HEK293T (cell line): ENCODE results near the gene WDTC1.

Experiments
- CTCF ChIA-PET: fragments of 350-600 bp; formaldehyde crosslinking; extraction: SDS; loops from one replicate; lab custom pipeline; 2021; ENCODE audit warnings: antibody characterized with exemption, inconsistent platforms; lab: Yijun Ruan, JAX
- POLR2A ChIA-PET: fragments of 350-600 bp; formaldehyde crosslinking; extraction: SDS; loops from one replicate; lab custom pipeline; 2020; ENCODE audit warnings: antibody characterized with exemption, inconsistent platforms; lab: Yijun Ruan, JAX
- DNase-seq: peaks from one replicate; pipeline ENCODE4 v3.0.0; 2012; ENCODE audit warnings: mixed read lengths; ENCODE audit errors: extremely low spot score
- ARNT ChIP-seq: fragments of 450-650 bp; IDR thresholded peaks from 2 replicates; pipeline ENCODE4 v1.6.1; 2017; ENCODE audit warnings: mild to moderate bottlenecking
- BHLHE40 ChIP-seq: fragments of 450-650 bp; IDR thresholded peaks from 2 replicates; pipeline ENCODE4 v1.6.1; 2016; ENCODE audit warnings: mild to moderate bottlenecking, moderate library complexity, borderline replicate concordance
- CTBP1 ChIP-seq: fragments of 450-650 bp; IDR thresholded peaks from 2 replicates; pipeline ENCODE4 v1.6.1; 2016; ENCODE audit warnings: borderline replicate concordance
- ELF4 ChIP-seq: fragments of 450-650 bp; IDR thresholded peaks from 2 replicates; pipeline ENCODE4 v1.6.1; 2017; ENCODE audit warnings: antibody characterized with exemption
- FOXA1 ChIP-seq: fragments of 450-650 bp; IDR thresholded peaks from 2 replicates; pipeline ENCODE4 v1.6.1; 2016; ENCODE audit warnings: mild to moderate bottlenecking
- FOXK2 ChIP-seq: fragments of 450-650 bp; IDR thresholded peaks from 2 replicates; pipeline ENCODE4 v1.6.1; 2016; ENCODE audit warnings: mild to moderate bottlenecking
- FOXM1 ChIP-seq: fragments of 450-650 bp; IDR thresholded peaks from 2 replicates; pipeline ENCODE4 v1.6.1; 2017; ENCODE audit warnings: mild to moderate bottlenecking, borderline replicate concordance
- HDGF ChIP-seq: fragments of 450-650 bp; IDR thresholded peaks from 2 replicates; pipeline ENCODE4 v1.6.1; 2017; ENCODE audit warnings: antibody characterized with exemption, borderline replicate concordance
- L3MBTL2 ChIP-seq: fragments of 450-650 bp; conservative IDR thresholded peaks from 2 replicates; pipeline ENCODE4 v1.6.1; 2016; ENCODE audit warnings: mild to moderate bottlenecking
- LEF1 ChIP-seq: fragments of 450-650 bp; IDR thresholded peaks from 2 replicates; pipeline ENCODE4 v1.6.1; 2017; ENCODE audit warnings: mild to moderate bottlenecking, borderline replicate concordance
- NFRKB ChIP-seq: fragments of 450-650 bp; IDR thresholded peaks from 2 replicates; pipeline ENCODE4 v1.6.1; 2016; ENCODE audit warnings: mild to moderate bottlenecking, moderate library complexity
- SP1 ChIP-seq: fragments of 450-650 bp; IDR thresholded peaks from 2 replicates; pipeline ENCODE4 v1.6.1; 2017
- SUZ12 ChIP-seq: fragments of 450-650 bp; IDR thresholded peaks from 2 replicates; pipeline ENCODE4 v1.6.1; 2016; ENCODE audit warnings: mild to moderate bottlenecking
- TARDBP ChIP-seq: fragments of 450-650 bp; IDR thresholded peaks from 2 replicates; pipeline ENCODE4 v1.6.1; 2016
- ZNF384 ChIP-seq: fragments of 450-650 bp; IDR thresholded peaks from 2 replicates; pipeline ENCODE4 v1.6.1; 2016
- TF ChIP-seq, protein P1 (sequence below): fragments of 450-650 bp; IDR thresholded peaks from 2 replicates; pipeline ENCODE4 v1.6.1; 2016

Gene WDTC1

DNA sequence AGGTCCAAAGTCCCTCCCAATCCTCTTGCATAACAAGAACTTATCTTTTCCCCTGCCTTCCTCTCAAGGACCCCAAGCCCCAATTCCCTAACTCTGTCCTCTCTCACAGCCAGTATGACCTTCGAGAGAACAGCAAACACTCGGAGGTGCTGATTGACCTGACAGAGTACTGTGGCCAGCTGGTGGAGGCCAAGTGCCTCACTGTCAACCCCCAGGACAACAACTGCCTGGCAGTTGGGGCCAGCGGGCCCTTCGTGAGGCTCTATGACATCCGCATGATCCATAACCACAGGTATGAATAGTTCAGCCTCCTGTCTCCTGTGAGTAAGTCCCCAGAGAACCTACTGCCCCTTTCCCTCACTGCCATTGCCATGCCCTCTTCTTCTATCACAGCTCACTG lies 57.7 kb downstream of the WDTC1 start:
- DNase-seq, result no peak
- CTCF ChIA-PET, result interaction anchor here (1.0 to 1.7 kb wide), 2 partner anchors 8 to 10 kb away, joined by 3 to 6 read pairs; no protein-coding TSS in a partner anchor
- no peak for TF ChIP-seq TARDBP
- TF ChIP-seq ARNT, result no peak
- POLR2A ChIA-PET, result no interaction called here

DNA sequence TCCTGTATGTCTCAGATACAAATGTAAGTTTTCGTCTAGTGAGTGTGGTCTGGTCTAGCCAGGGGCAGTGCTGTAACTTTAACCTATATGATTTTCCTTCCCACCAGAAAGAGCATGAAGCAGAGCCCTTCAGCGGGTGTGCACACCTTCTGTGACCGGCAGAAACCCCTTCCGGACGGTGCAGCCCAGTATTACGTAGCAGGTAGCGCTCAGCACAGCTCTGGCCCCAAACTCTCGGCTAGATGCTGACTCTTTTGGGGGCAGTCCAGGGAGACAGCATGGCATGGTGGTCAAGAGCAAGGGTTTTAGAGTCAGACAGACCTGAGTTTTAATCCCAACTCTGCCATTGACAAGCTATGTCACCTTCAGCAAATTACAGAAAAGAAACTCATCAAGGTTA lies 59.5 kb downstream of the WDTC1 start:
- CTCF ChIA-PET, result interaction anchor here (0.7 to 1.0 kb wide), 2 partner anchors 8 to 197 kb away, joined by 3 to 4 read pairs; no protein-coding TSS in a partner anchor
- no peak for TF ChIP-seq TARDBP
- no peak for TF ChIP-seq FOXA1
- TF ChIP-seq, protein P1, sequence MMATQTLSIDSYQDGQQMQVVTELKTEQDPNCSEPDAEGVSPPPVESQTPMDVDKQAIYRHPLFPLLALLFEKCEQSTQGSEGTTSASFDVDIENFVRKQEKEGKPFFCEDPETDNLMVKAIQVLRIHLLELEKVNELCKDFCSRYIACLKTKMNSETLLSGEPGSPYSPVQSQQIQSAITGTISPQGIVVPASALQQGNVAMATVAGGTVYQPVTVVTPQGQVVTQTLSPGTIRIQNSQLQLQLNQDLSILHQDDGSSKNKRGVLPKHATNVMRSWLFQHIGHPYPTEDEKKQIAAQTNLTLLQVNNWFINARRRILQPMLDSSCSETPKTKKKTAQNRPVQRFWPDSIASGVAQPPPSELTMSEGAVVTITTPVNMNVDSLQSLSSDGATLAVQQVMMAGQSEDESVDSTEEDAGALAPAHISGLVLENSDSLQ, result no peak
- no peak for TF ChIP-seq BHLHE40
- no peak for TF ChIP-seq LEF1
- TF ChIP-seq CTBP1, result no peak
- no peak for TF ChIP-seq HDGF
- no peak for TF ChIP-seq ZNF384
- no peak for TF ChIP-seq SP1
- no peak for TF ChIP-seq FOXM1
- no peak for TF ChIP-seq ARNT
- no peak for TF ChIP-seq L3MBTL2
- no peak for TF ChIP-seq SUZ12
- no peak for TF ChIP-seq ELF4
- TF ChIP-seq FOXK2, result no peak
- TF ChIP-seq NFRKB, result no peak
- POLR2A ChIA-PET, result no interaction called here
- no peak for DNase-seq

DNA sequence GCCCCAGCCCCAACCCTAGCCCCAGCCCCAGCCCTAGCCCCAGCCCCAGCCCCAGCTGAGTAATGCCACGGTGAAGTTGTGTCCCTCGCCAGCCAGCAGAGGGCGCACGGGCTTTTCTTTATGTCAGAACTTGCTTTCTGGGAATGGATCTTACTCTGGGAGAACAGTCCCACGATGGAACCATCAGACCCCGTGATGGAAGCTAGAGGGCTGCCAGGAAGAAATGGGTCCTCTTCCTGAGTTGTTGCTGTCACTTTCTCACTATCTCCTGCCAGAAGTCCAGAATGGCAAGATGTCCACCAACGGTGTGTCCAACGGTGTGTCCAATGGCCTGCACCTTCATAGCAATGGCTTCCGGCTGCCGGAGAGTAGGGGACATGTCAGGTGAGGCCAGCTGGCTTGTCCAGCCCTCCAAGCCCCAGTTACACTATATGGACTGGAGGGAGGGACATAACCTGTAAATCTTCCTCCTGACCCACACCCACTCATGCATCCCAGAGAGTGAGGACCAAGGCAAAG lies 62.4 kb downstream of the WDTC1 start:
- ChIA-PET CTCF (interaction anchor here (0.5 to 2.0 kb wide), 24 partner anchors 9 to 305 kb away, joined by 3 to 8 read pairs (median 4); partner anchors contain the start of gene SLC9A1), POLR2A (interaction anchor here (1.2 kb wide), 1 partner anchor 69 kb away, joined by 3 read pairs; no protein-coding TSS in a partner anchor)
- TF ChIP-seq ARNT, result no peak
- no peak for TF ChIP-seq NFRKB
- no peak for TF ChIP-seq ELF4
- TF ChIP-seq FOXK2, result no peak
- no peak for TF ChIP-seq TARDBP
- no peak for TF ChIP-seq BHLHE40
- no peak for TF ChIP-seq CTBP1
- no peak for TF ChIP-seq FOXA1
- no peak for TF ChIP-seq LEF1
- TF ChIP-seq ZNF384, result no peak
- no peak for TF ChIP-seq SP1
- TF ChIP-seq SUZ12, result no peak
- TF ChIP-seq FOXM1, result no peak
- TF ChIP-seq L3MBTL2, result no peak

DNA sequence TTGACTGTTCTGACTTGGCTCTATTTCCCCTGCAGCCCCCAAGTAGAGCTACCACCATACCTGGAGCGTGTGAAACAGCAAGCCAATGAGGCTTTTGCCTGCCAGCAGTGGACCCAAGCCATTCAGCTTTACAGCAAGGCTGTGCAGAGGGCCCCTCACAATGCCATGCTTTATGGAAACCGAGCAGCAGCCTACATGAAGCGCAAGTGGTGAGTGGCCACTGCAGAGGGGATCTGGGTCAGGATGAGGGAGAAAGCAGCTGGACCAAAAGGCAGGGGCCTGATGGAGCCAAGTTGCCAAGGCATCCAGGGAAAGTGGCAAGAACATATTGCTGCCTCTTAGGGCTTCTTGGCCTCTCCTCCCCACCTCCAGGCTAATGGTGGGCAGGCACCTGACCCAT lies 63.5 kb downstream of the WDTC1 start:
- ChIA-PET CTCF (interaction anchor here (0.8 to 3.3 kb wide), 4 partner anchors 9 to 254 kb away, joined by 3 to 15 read pairs (median 8); no protein-coding TSS in a partner anchor), POLR2A (interaction anchor here (3.5 kb wide), 1 partner anchor 69 kb away, joined by 9 read pairs; the partner anchor contains the start of gene MAP3K6)
- TF ChIP-seq TARDBP (no peak), FOXM1 (no peak), ARNT (no peak), BHLHE40 (no peak), HDGF (no peak), L3MBTL2 (no peak), ELF4 (no peak), SP1 (no peak), FOXK2 (no peak), NFRKB (no peak), LEF1 (no peak), CTBP1 (no peak), FOXA1 (no peak), SUZ12 (no peak), ZNF384 (no peak)
- TF ChIP-seq, protein P1, result no peak
- DNase-seq, result no peak

More for the DNA sequence above, 62.4 kb downstream of the WDTC1 start:
- DNase-seq, result peak; percentile 71

DNA sequence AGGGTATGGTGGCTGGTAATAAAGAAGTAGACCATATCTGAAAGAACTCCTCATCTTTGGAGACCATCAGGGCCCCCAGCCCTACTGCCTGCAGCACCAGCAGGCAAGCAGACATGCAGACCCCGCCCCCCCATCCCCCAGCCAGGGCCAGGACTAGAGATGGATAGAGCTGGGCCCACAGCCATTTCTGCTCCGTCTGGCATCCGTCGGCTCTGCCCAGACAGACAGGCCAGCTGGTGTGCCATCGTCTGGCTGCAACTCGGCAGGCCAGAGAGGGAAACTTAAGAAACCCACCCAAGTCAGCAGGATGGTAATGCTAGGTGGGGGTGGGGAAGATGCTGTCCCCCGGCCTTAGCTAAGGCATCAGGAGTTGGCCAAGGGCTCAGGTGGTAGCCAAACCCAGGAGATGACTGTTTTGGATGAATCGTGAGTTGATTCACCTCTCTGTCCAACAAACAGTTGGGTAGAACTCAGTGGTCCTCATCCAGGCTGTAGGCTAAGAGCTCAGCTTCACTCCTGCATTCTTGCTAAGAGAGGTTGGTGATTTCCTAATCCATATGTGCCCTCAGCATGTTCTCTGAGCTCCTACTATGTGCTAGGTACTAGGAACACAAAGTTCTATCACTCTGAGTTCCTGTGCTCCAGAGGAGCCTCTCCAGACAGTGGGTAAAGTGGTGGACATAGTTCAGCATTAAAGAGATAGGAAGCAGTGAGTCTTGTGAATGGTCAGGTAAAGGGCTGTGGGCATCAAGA lies 64.4 kb downstream of the WDTC1 start:
- ChIA-PET POLR2A (interaction anchor here (3.5 kb wide), 1 partner anchor 69 kb away, joined by 9 read pairs; the partner anchor contains the start of gene MAP3K6), CTCF (interaction anchor here (0.8 to 3.3 kb wide), 3 partner anchors 67 to 255 kb away, joined by 3 to 15 read pairs (median 9); no protein-coding TSS in a partner anchor)
- TF ChIP-seq LEF1, result no peak
- no peak for TF ChIP-seq HDGF
- TF ChIP-seq ZNF384, result no peak
- no peak for TF ChIP-seq SUZ12
- no peak for TF ChIP-seq BHLHE40
- no peak for TF ChIP-seq ARNT
- TF ChIP-seq NFRKB, result no peak
- no peak for TF ChIP-seq L3MBTL2
- no peak for TF ChIP-seq TARDBP
- no peak for TF ChIP-seq SP1
- TF ChIP-seq FOXM1, result no peak
- TF ChIP-seq, protein P1, result no peak
- DNase-seq, result no peak
